Measurements from ENCODE around the gene PPP2R5C. TPM values are rescaled to one million over a fixed set of nuclear protein-coding genes. Genes with fewer than 3 reads are reported as not detected.

Gene PPP2R5C
- total and polyA plus RNA-seq, 2 donors (not counting 3 experiments of a cell fraction or from before 2014, with no cell fraction given) = 42.6 to 83.6 TPM

GRCh38 chr14:101973356-101973755 lies 211.8 kb downstream of the PPP2R5C start:
- Histone ChIP-seq H3K79me2 (ENCODE audit: control insufficient read depth, insufficient read depth, low read length) (peaks cover 76% of the 10 kb centered on the region), H4K20me1 (replicated peaks; ENCODE audit: control insufficient read depth, extremely low read depth, insufficient read depth, low read length) (no peaks in the 10 kb centered on the region), H2AFZ (ENCODE audit: low read depth, low read length) (no peak overlapping the region), H3K4me3 (replicated peaks in 1 of 3; ENCODE audit: insufficient read depth in 1 of 3, low read depth in 1 of 3, low read length in 3 of 3) (no peak overlapping the region), H3K9ac (replicated peaks; ENCODE audit: extremely low read depth, insufficient read depth, low read length) (peak overlapping the region; percentile 81), H3K27me3 (ENCODE audit: control insufficient read depth in 2 of 2, insufficient read depth in 2 of 2, low read length in 2 of 2) (no peaks in the 10 kb centered on the region), H3K4me2 (ENCODE audit: insufficient read depth, low read length) (peak overlapping the region; percentile 81), H3K4me1 (ENCODE audit: control insufficient read depth, extremely low read depth, insufficient read depth, low read length) (peaks cover 24% of the 10 kb centered on the region), H3K27ac (ENCODE audit: insufficient read depth, low read depth, low read length) (peak overlapping the region; percentile 94), H3K9me1 (replicated peaks; ENCODE audit: control insufficient read depth, extremely low read depth, insufficient read depth, low read length) (no peaks in the 10 kb centered on the region), H3K36me3 (ENCODE audit: control insufficient read depth in 2 of 2, extremely low read depth in 1 of 2, insufficient read depth in 2 of 2, low read length in 2 of 2) (peaks cover 5 to 9% of the 10 kb centered on the region in 2 experiments), H3K9me3 (replicated peaks; ENCODE audit: control insufficient read depth, insufficient read depth, low read length) (no peaks in the 10 kb centered on the region)
- POLR2A ChIA-PET = interaction anchor here (0.6 kb wide), 1 partner anchor 208 kb away, joined by 6 read pairs; no protein-coding TSS in a partner anchor
- DNase-seq (ENCODE audit: low read depth, low spot score) (peak; percentile 42), FAIRE-seq (no peak)
- peak; percentile 53 for TF ChIP-seq FOS (IDR thresholded peaks at IDR 0.05; ENCODE audit: borderline replicate concordance, insufficient read depth, low read length)
- no peak for TF ChIP-seq JUN (IDR thresholded peaks at IDR 0.05; ENCODE audit: borderline replicate concordance, insufficient read depth, insufficient read length, low read depth)
- CTCF ChIA-PET = interaction anchor here (1.5 to 1.9 kb wide), 4 partner anchors 12 to 203 kb away, joined by 3 to 11 read pairs (median 8); no protein-coding TSS in a partner anchor
- BruUV-seq (replicated peaks) = no TSS peak
- intact Hi-C loops (cut with micrococcal nuclease) = no loop called here
- dilution Hi-C loops (cut with MboI; ENCODE audit: extremely low pct_ligation_motif_present, low sequenced_read_pairs) = no loop called here

- dilution Hi-C loops (cut with MboI; ENCODE audit: extremely low pct_ligation_motif_present, low sequenced_read_pairs) (no loop called here), intact Hi-C loops (cut with micrococcal nuclease) (no loop called here)
- H3K4me3 ChIP-seq (replicated peaks in 1 of 3; ENCODE audit: insufficient read depth in 1 of 3, low read depth in 1 of 3, low read length in 3 of 3) = no peak overlapping the region
- ChIA-PET CTCF (no interaction called here), POLR2A (no interaction called here)
- no TSS peak for BruUV-seq (replicated peaks)
- H3K27ac ChIP-seq (ENCODE audit: insufficient read depth, low read depth, low read length) = no peak overlapping the region
- TF ChIP-seq JUN (IDR thresholded peaks at IDR 0.05; ENCODE audit: borderline replicate concordance, insufficient read depth, insufficient read length, low read depth) = no peak
- no peak for TF ChIP-seq MYC (IDR thresholded peaks at IDR 0.05; ENCODE audit: low read depth, low read length)
- TF ChIP-seq POLR2A (IDR thresholded peaks at IDR 0.05; ENCODE audit: low read depth, low read length) = no peak
- no peak for TF ChIP-seq MAX (IDR thresholded peaks at IDR 0.05; ENCODE audit: insufficient read depth, insufficient read length)
- no peak for TF ChIP-seq EZH2 (IDR thresholded peaks at IDR 0.05; ENCODE audit: borderline replicate concordance, low read depth, low read length, severe bottlenecking)
- H3K4me1 ChIP-seq (ENCODE audit: control insufficient read depth, extremely low read depth, insufficient read depth, low read length) = peaks cover 29% of the 10 kb centered on the region
- no peak overlapping the region for H2AFZ ChIP-seq (ENCODE audit: low read depth, low read length)
- H3K79me2 ChIP-seq (ENCODE audit: control insufficient read depth, insufficient read depth, low read length) = peaks cover 64% of the 10 kb centered on the region
- H3K9ac ChIP-seq (replicated peaks; ENCODE audit: extremely low read depth, insufficient read depth, low read length) = no peak overlapping the region
- H3K9me3 ChIP-seq (replicated peaks; ENCODE audit: control insufficient read depth, insufficient read depth, low read length) = no peaks in the 10 kb centered on the region
- no peaks in the 10 kb centered on the region for H3K27me3 ChIP-seq (ENCODE audit: control insufficient read depth in 2 of 2, insufficient read depth in 2 of 2, low read length in 2 of 2)
- H3K36me3 ChIP-seq (ENCODE audit: control insufficient read depth in 2 of 2, extremely low read depth in 1 of 2, insufficient read depth in 2 of 2, low read length in 2 of 2) = peaks cover 2 to 22% of the 10 kb centered on the region in 2 experiments
- FAIRE-seq (no peak), DNase-seq (ENCODE audit: low read depth, low spot score) (no peak)
- H3K4me2 ChIP-seq (ENCODE audit: insufficient read depth, low read length) = no peak overlapping the region
- H3K9me1 ChIP-seq (replicated peaks; ENCODE audit: control insufficient read depth, extremely low read depth, insufficient read depth, low read length) = no peaks in the 10 kb centered on the region
- no peaks in the 10 kb centered on the region for H4K20me1 ChIP-seq (replicated peaks; ENCODE audit: control insufficient read depth, extremely low read depth, insufficient read depth, low read length)
Measured at GRCh38 chr14:101975231-101975630, 213.7 kb downstream of the PPP2R5C start.

Small RNAs within 50 kb of the gene (small RNA-seq; reads per million reads assigned to genes)
- gene AL118558.2 (ENCODE audit: insufficient read depth, insufficient read length, low read depth, low replicate concordance) = not detected
- gene RNU6-790P (ENCODE audit: insufficient read depth, insufficient read length, low read depth, low replicate concordance) = not detected

Other genes starting within 250 kb of the PPP2R5C start
- not detected in 2 replicates for gene DIO3, start 200.2 kb upstream of the PPP2R5C start, total RNA-seq
- not detected in 2 replicates for gene DIO3, start 200.2 kb upstream of the PPP2R5C start, polyA plus RNA-seq
- gene DYNC1H1, start 202.9 kb downstream of the PPP2R5C start, total RNA-seq = 596 and 648 TPM in 2 replicates
- 235 and 254 TPM in 2 replicates for gene DYNC1H1, start 202.9 kb downstream of the PPP2R5C start, polyA plus RNA-seq